NCI-H128 (cell line): ENCODE results near the gene ACTC1.

ENCODE experiments used
- DNase-seq: peaks from one replicate; lab custom pipeline; 2025; ENCODE audit not compliant: unreplicated experiment; lab: John Stamatoyannopoulos, UW

ACTC1 gene

GRCh38 chr15:34759992-34760391, 35.4 kb downstream of the ACTC1 start:
- no peak for DNase-seq

- no peak for DNase-seq
These were observed 36.0 kb downstream of the ACTC1 start for GRCh38 chr15:34759347-34759746.

- DNase-seq: no peak
These were observed 38.1 kb downstream of the ACTC1 start for GRCh38 chr15:34757262-34757661.

GRCh38 chr15:34755419-34755773, 40.0 kb downstream of the ACTC1 start:
- DNase-seq: no peak

GRCh38 chr15:34754674-34755418, 40.5 kb downstream of the ACTC1 start, which contains the start of gene GJD2:
GJD2 (minus strand) TSS chr15:34754998; CDS start chr15:34754488, 510 bp downstream.
- DNase-seq: peak; percentile 7

GRCh38 chr15:34754171-34754601, 41.2 kb downstream of the ACTC1 start:
- DNase-seq: no peak

GRCh38 chr15:34753236-34753894, 42.0 kb downstream of the ACTC1 start:
- DNase-seq: no peak

- no peak for DNase-seq
These were observed 45.7 kb downstream of the ACTC1 start for GRCh38 chr15:34749691-34750090.
